ENCODE results near the gene GPATCH1. TPM values are rescaled to one million over a fixed set of nuclear protein-coding genes. Genes with fewer than 3 reads are reported as not detected.

The GPATCH1 gene
- total and polyA plus RNA-seq, 10 of the 15 experiments (the other 5 are each of a cell fraction or from before 2014, with no cell fraction given), result 4.5 to 9.6 (median 7.2) TPM

- TF ChIP-seq CUX1 (IDR thresholded peaks at IDR 0.05; ENCODE audit: insufficient replicate concordance, low read depth, low read length), result no peak
- TF ChIP-seq PAX5 (IDR thresholded peaks at IDR 0.05; ENCODE audit: borderline replicate concordance, low read depth, low read length), result no peak
- no peak for TF ChIP-seq ETV6 (conservative IDR thresholded peaks at IDR 0.05 in 1 of 2, IDR thresholded peaks at IDR 0.05 in 1 of 2; ENCODE audit: borderline replicate concordance in 1 of 2, low read depth in 1 of 2)
- TF ChIP-seq NR2C1 (IDR thresholded peaks at IDR 0.05), result no peak
- TF ChIP-seq JUND (IDR thresholded peaks at IDR 0.05; ENCODE audit: low read depth, low read length), result no peak
- TF ChIP-seq STAT3 (IDR thresholded peaks at IDR 0.05; ENCODE audit: low read depth, low read length), result no peak
Measured at GRCh38 chr19:33171222-33171795, 90.3 kb downstream of the GPATCH1 start (continued).

GRCh38 chr19:33171916-33172359 lies 91.0 kb downstream of the GPATCH1 start:
- H3K27me3 ChIP-seq (replicated peaks in 1 of 2; ENCODE audit: control insufficient read depth in 2 of 2, insufficient read depth in 2 of 2, low read length in 1 of 2), result no peaks in the 10 kb centered on the region
- no peak overlapping the region for H3K27ac ChIP-seq (ENCODE audit: control insufficient read depth, insufficient read depth)
- ATAC-seq (no peak), FAIRE-seq (no peak), DNase-seq (ENCODE audit: low read depth, low spot score) (no peak)
- H3K36me3 ChIP-seq (ENCODE audit: control insufficient read depth in 2 of 2, insufficient read depth in 2 of 2, low read length in 1 of 2), result no peaks in the 10 kb centered on the region
- no TSS peak for BruUV-seq (replicated peaks)
- no peaks in the 10 kb centered on the region for H4K20me1 ChIP-seq (ENCODE audit: control insufficient read depth, insufficient read depth)
- SMC1A ChIA-PET (ENCODE audit: uncharacterized antibody, unreplicated experiment), result interaction anchor here (1.0 to 1.6 kb wide), 2 partner anchors 11 to 12 kb away, joined by 3 to 4 read pairs; no protein-coding TSS in a partner anchor
- H3K79me2 ChIP-seq (ENCODE audit: control insufficient read depth, insufficient read depth, low read length), result peaks cover 7% of the 10 kb centered on the region
- no peak overlapping the region for H3K4me3 ChIP-seq
- POLR2A ChIA-PET, result no interaction called here
- H2AFZ ChIP-seq (ENCODE audit: control insufficient read depth, low read depth, low read length), result no peak overlapping the region
- RAD21 ChIA-PET (ENCODE audit: unreplicated experiment), result no interaction called here
- 90% methylated on average over 6 of the region's 6 CpGs for WGBS (ENCODE audit: insufficient coverage, insufficient replicate concordance, low lambda C conversion rate, missing lambda C conversion rate)
- no peak overlapping the region for H3K4me2 ChIP-seq (ENCODE audit: control insufficient read depth, insufficient read depth)
- no peak overlapping the region for H3K9ac ChIP-seq (ENCODE audit: control insufficient read depth, insufficient read depth, low read length)
- CTCF ChIA-PET, result interaction anchor here (0.6 to 1.6 kb wide), 4 partner anchors 11 to 48 kb away, joined by 4 to 6 read pairs (median 4); no protein-coding TSS in a partner anchor
- no peak for TF ChIP-seq USF1 (IDR thresholded peaks at IDR 0.05; ENCODE audit: borderline replicate concordance, extremely low read length, insufficient read depth, low read depth, low read length)
- TF ChIP-seq SRF (IDR thresholded peaks at IDR 0.05; ENCODE audit: low read depth in 2 of 2, low read length in 2 of 2), result no peak
- H3K4me1 ChIP-seq (ENCODE audit: control insufficient read depth, insufficient read depth, low read length), result peaks cover 6% of the 10 kb centered on the region; the same call in 1 of the 2 replicates
- peaks cover 2% of the 10 kb centered on the region; the same call in 1 of the 3 replicates for H3K9me3 ChIP-seq (replicated peaks; ENCODE audit: control insufficient read depth, insufficient read depth, low read length)
- in situ Hi-C loops (cut with MboI), result no loop called here
- intact Hi-C loops (cut with micrococcal nuclease; ENCODE audit: unreplicated experiment), result no loop called here
